K562 (cell line): ENCODE results near the gene IL17D. TPM values are rescaled to one million over a fixed set of nuclear protein-coding genes. Genes with fewer than 3 reads are reported as not detected.

Experiments
- ATAC-seq: fragments of 200-7000 bp; cut with Tn5 transposase; 3 replicates; pipeline ENCODE4 v1.9.1; 2020; ENCODE audit warnings: moderate library complexity
- BruUV-seq: library from RNA; stranded (reverse); fragments of 400-500 nt; replicated peaks from 2 replicates; lab custom pipeline; 2021; lab: Mats Ljungman, UMichigan
- CTCF ChIA-PET: fragments of 300-600 bp; formaldehyde crosslinking; extraction: SDS; loops from one replicate; lab custom pipeline; 2021; ENCODE audit warnings: low intra/inter-chr PET ratio; lab: Yijun Ruan, JAX
- POLR2A ChIA-PET: fragments of 300-600, 350-650 bp; sonication (Branson Sonifier 250); formaldehyde crosslinking; extraction: SDS; loops from one replicate; lab custom pipeline; 2021; ENCODE audit warnings: antibody characterized with exemption, inconsistent platforms; lab: Yijun Ruan, JAX
- DNase-seq, 4 experiments: peaks; one replicate each; pipeline versions ENCODE4 v3.0.0 to v3.0.0-alpha.2; 2011 to 2018; ENCODE audit warnings: low spot score in 3 of 4, mixed read lengths in 3 of 4; ENCODE audit errors: extremely low read depth in 1 of 4
- FAIRE-seq: peaks from 2 replicates; lab custom pipeline; 2011; peaks lifted over from hg19 to GRCh38; lab: Jason Lieb, UNC
- H2AFZ ChIP-seq: 2 replicates; pipeline ENCODE4 v1.6.0; 2011; ENCODE audit warnings: low read depth, low read length, control low read depth, inconsistent platforms
- H3K27ac ChIP-seq: fragments of 200-600 bp; 3 replicates; pipeline ENCODE4 v1.8.0; 2011; ENCODE audit warnings: low read depth, mild to moderate bottlenecking, control low read depth, inconsistent platforms, low read length, moderate library complexity, mixed read lengths; ENCODE audit errors: extremely low read depth
- H3K27me3 ChIP-seq, 2 experiments: fragments of 300-600 bp in 1 of 2; 2 replicates in 1 of 2; 3 replicates in 1 of 2; pipeline versions ENCODE4 v1.6.0 to v1.8.0; 2011; ENCODE audit warnings: inconsistent platforms in 2 of 2, low read length in 2 of 2, mild to moderate bottlenecking in 1 of 2, mixed read lengths in 1 of 2, moderate library complexity in 1 of 2; ENCODE audit not compliant: control insufficient read depth in 2 of 2, insufficient read depth in 2 of 2
- H3K36me3 ChIP-seq: fragments of 300-600 bp; 3 replicates; pipeline ENCODE4 v1.8.0; 2011; ENCODE audit warnings: mild to moderate bottlenecking, low read length, inconsistent platforms; ENCODE audit not compliant: control insufficient read depth, insufficient read depth
- H3K4me1 ChIP-seq, 2 experiments: fragments of 200-600 bp in 1 of 2; replicated peaks in 1 of 2; 2 replicates in 1 of 2; 3 replicates in 1 of 2; pipeline versions ENCODE4 v1.5.1 to v1.8.0; 2011; ENCODE audit warnings: inconsistent platforms in 2 of 2, low read length in 2 of 2, mild to moderate bottlenecking in 1 of 2, mixed read lengths in 1 of 2, moderate library complexity in 1 of 2; ENCODE audit not compliant: control insufficient read depth in 2 of 2, insufficient read depth in 2 of 2
- H3K4me2 ChIP-seq: 2 replicates; pipeline ENCODE4 v1.6.1; 2011; ENCODE audit warnings: low read length, control low read depth, inconsistent platforms, mixed read lengths; ENCODE audit not compliant: insufficient read depth
- H3K4me3 ChIP-seq: fragments of 200-600 bp; sonication (generic), shearing (Covaris generic); 2 replicates; pipeline ENCODE4 v1.5.1; 2016; ENCODE audit warnings: control low read depth, inconsistent platforms
- H3K79me2 ChIP-seq: fragments of 200-600 bp; 3 replicates; pipeline ENCODE4 v1.8.0; 2011; ENCODE audit warnings: low read length, inconsistent platforms; ENCODE audit not compliant: control insufficient read depth, insufficient read depth
- H3K9ac ChIP-seq, 2 experiments: 2 replicates each; pipeline versions ENCODE4 v1.6.0 to v1.6.1; 2011; ENCODE audit warnings: low read depth in 2 of 2, low read length in 2 of 2, control low read depth in 1 of 2, inconsistent platforms in 1 of 2, mild to moderate bottlenecking in 1 of 2, mixed read lengths in 1 of 2; ENCODE audit not compliant: insufficient read depth in 1 of 2
- H3K9me1 ChIP-seq: one replicate; pipeline ENCODE4 v1.6.0; 2011; ENCODE audit warnings: inconsistent platforms, mild to moderate bottlenecking, low read length, moderate library complexity; ENCODE audit not compliant: control insufficient read depth, insufficient read depth
- H3K9me3 ChIP-seq: replicated peaks from 2 replicates; pipeline ENCODE4 v1.5.1; 2011; ENCODE audit warnings: low read depth, low read length, inconsistent platforms; ENCODE audit not compliant: control insufficient read depth, insufficient read depth
- H4K20me1 ChIP-seq: replicated peaks from 2 replicates; pipeline ENCODE4 v1.6.1; 2011; ENCODE audit warnings: low read length, inconsistent platforms, mixed read lengths; ENCODE audit not compliant: control insufficient read depth, insufficient read depth
- ARHGAP35 ChIP-seq: fragments of 450-650 bp; IDR thresholded peaks from 2 replicates; pipeline ENCODE4 v1.6.1; 2018; ENCODE audit not compliant: partially characterized antibody
- ATF4 ChIP-seq: fragments of 450-650 bp; formaldehyde crosslinking; IDR thresholded peaks from 2 replicates; pipeline ENCODE4 v1.4.0; 2022; ENCODE audit warnings: mild to moderate bottlenecking, moderate library complexity
- BMI1 ChIP-seq: fragments of 150-350 bp; IDR thresholded peaks from 2 replicates; pipeline ENCODE4 v1.6.1; 2014; ENCODE audit warnings: low read length
- CHD2 ChIP-seq: IDR thresholded peaks from 2 replicates; pipeline ENCODE4 v1.6.1; 2011; ENCODE audit warnings: low read depth, low read length
- CXXC5 ChIP-seq: fragments of 250-450 bp; sonication (Bioruptor Pico); IDR thresholded peaks from 2 replicates; pipeline ENCODE4 v1.8.0; 2022; ENCODE audit warnings: inconsistent platforms, mild to moderate bottlenecking, moderate library complexity
- FOXJ3 ChIP-seq: sonication (generic); formaldehyde crosslinking; IDR thresholded peaks from 2 replicates; pipeline ENCODE4 v1.4.0; 2020; ENCODE audit warnings: mild to moderate bottlenecking, missing genetic modification reagents
- ILK ChIP-seq: fragments of 450-650 bp; IDR thresholded peaks from 2 replicates; pipeline ENCODE4 v1.6.1; 2016; ENCODE audit warnings: missing genetic modification characterization, low read depth, mild to moderate bottlenecking, missing compliant biosample characterization, moderate library complexity, borderline replicate concordance
- LCOR ChIP-seq: sonication (generic); formaldehyde crosslinking; IDR thresholded peaks from 2 replicates; pipeline ENCODE4 v1.8.0; 2022; ENCODE audit warnings: mild to moderate bottlenecking, missing genetic modification reagents
- MLX ChIP-seq, 2 experiments: fragments of 450-650 bp in 1 of 2; sonication (generic) in 1 of 2; formaldehyde crosslinking; conservative IDR thresholded peaks; 2 replicates each; pipeline versions ENCODE4 v1.4.0 to v1.8.1; 2020 to 2022; ENCODE audit warnings: mild to moderate bottlenecking in 1 of 2, missing genetic modification reagents in 1 of 2
- NCOA2 ChIP-seq, 2 experiments: fragments of 450-650 bp; IDR thresholded peaks; 2 replicates each; pipeline ENCODE4 v1.6.1; 2018; ENCODE audit warnings: mild to moderate bottlenecking in 2 of 2, moderate library complexity in 1 of 2; ENCODE audit not compliant: partially characterized antibody in 2 of 2
- NR2F6 ChIP-seq: fragments of 450-650 bp; formaldehyde crosslinking; IDR thresholded peaks from 2 replicates; pipeline ENCODE4 v1.4.0; 2020; ENCODE audit warnings: mild to moderate bottlenecking
- PATZ1 ChIP-seq: fragments of 250-450 bp; sonication (Bioruptor Pico); IDR thresholded peaks from 2 replicates; pipeline ENCODE4 v1.5.0; 2020; ENCODE audit warnings: mild to moderate bottlenecking, borderline replicate concordance
- PML ChIP-seq: IDR thresholded peaks from 2 replicates; pipeline ENCODE4 v1.6.1; 2012; ENCODE audit warnings: low read length, inconsistent platforms
- POLR2G ChIP-seq: fragments of 200-400 bp; formaldehyde crosslinking; IDR thresholded peaks from 2 replicates; pipeline ENCODE4 v1.6.1; 2017; ENCODE audit warnings: low read depth, mild to moderate bottlenecking, antibody characterized with exemption, low read length, moderate library complexity
- TSC22D4 ChIP-seq: fragments of 450-650 bp; IDR thresholded peaks from 2 replicates; pipeline ENCODE4 v1.6.1; 2016; ENCODE audit warnings: missing genetic modification characterization, missing biosample characterization, control low read depth
- ZBTB43 ChIP-seq: sonication (generic); formaldehyde crosslinking; IDR thresholded peaks from 2 replicates; pipeline ENCODE4 v1.8.0; 2023; ENCODE audit warnings: mild to moderate bottlenecking, missing genetic modification reagents
- ZNF263 ChIP-seq: sonication (generic); formaldehyde crosslinking; IDR thresholded peaks from 2 replicates; pipeline ENCODE4 v1.8.0; 2022; ENCODE audit warnings: mild to moderate bottlenecking, missing genetic modification reagents, borderline replicate concordance
- WGBS: fragments of 100-300 bp; shearing (Covaris generic); methylation state at CpG from one replicate; pipeline ENCODE4 v1.1.6; 2016; ENCODE audit warnings: low coverage, mixed read lengths; ENCODE audit not compliant: insufficient coverage; ENCODE audit errors: missing lambda C conversion rate; 5-methylcytosine and 5-hydroxymethylcytosine counted together
- in situ Hi-C: fragments of 300-500 bp; cut with MboI; formaldehyde crosslinking; loops from 4 replicates; pipeline ENCODE4 v1.15.0; 2018; ENCODE audit warnings: inconsistent platforms, mixed read lengths
- intact Hi-C: fragments of 100-400 bp; cut with micrococcal nuclease; formaldehyde crosslinking; loops from 2 replicates; pipeline ENCODE4 v1.14.2; 2022
- polyA plus RNA-seq, 8 experiments: library from polyadenylated mRNA; depleted of rRNA in 4 of 8; stranded (reverse) in 5 of 8; unstranded in 3 of 8; fragments of >200 nt; fragmentation: Nextera tagmentation in 2 of 8; fragmentation: Illumina TruSeq in 1 of 8; extraction: Ambion mirVana in 2 of 8; extraction: Trizol in 1 of 8; gene quantifications; 2 replicates each; pipeline versions ENCODE4 v1.2.1 to v1.2.3, GENCODE V29; 2011 to 2014; ENCODE audit warnings: inconsistent platforms in 1 of 8, missing spikeins in 1 of 8
- total RNA-seq, 7 experiments: library from RNA; depleted of rRNA in 6 of 7; stranded (reverse); fragments of >200 nt in 6 of 7; fragmentation: Illumina TruSeq in 2 of 7; extraction: Trizol in 2 of 7; gene quantifications; 2 replicates each; pipeline versions ENCODE4 v1.2.1 to v1.2.3, GENCODE V29; 2011 to 2021; ENCODE audit warnings: low replicate concordance in 1 of 7
- TF ChIP-seq, protein P1 (sequence below): fragments of 250-450 bp; sonication (Bioruptor Pico); IDR thresholded peaks from 2 replicates; pipeline ENCODE4 v1.4.0; 2020

Gene IL17D
- total and polyA plus RNA-seq, 9 of the 15 experiments (the other 6 are each of a cell fraction or from before 2014, with no cell fraction given): 0.04 to 0.55 (median 0.13) TPM; not detected in 4

DNA sequence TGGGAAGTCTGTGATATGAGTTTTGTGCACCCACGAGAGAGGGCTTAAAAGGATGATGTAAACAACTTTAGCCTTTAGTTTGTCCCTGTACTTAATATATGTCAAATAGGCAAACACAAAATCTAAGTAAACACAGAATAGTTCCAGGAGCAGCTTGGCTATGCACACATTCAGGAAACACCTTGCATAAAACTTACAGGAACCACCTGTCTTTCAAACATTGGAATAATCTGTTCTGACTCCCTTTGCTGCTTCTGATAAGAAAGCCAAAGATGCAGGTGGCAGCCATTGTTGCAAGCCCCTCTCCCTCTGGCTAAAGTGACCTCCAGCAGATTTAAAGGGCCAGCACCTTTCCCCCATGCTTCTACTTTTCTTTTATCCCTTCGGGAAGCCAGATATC, 65.6 kb downstream of the IL17D start:
- ATAC-seq: no peak
- Histone ChIP-seq H3K36me3 (peaks cover 21% of the 10 kb centered on the region; the same call in 2 of the 3 replicates), H3K4me2 (no peak overlapping the region), H3K9me3 (0 out of 2 replicates have a peak, but pooled peaks cover 3% of the 10 kb centered on the region), H3K27me3 (no peaks in the 10 kb centered on the region), H3K4me3 (no peak overlapping the region), H3K9me1 (no peaks in the 10 kb centered on the region), H4K20me1 (no peaks in the 10 kb centered on the region), H2AFZ (no peak overlapping the region), H3K79me2 (peaks cover 25% of the 10 kb centered on the region), H3K9ac (no peak overlapping the region), H3K27ac (no peak overlapping the region), H3K4me1 (peaks cover 5 to 11% of the 10 kb centered on the region in 2 experiments; a peak in 3 of 5 replicates)
- ChIA-PET CTCF (no interaction called here), POLR2A (no interaction called here)
- 86% methylated on average over 2 of the region's 2 CpGs for WGBS
- intact Hi-C loops: no loop called here
- no peak for FAIRE-seq
- no peak for DNase-seq
- no TSS peak for BruUV-seq
- in situ Hi-C loops: no loop called here
- TF ChIP-seq CHD2: no peak
- TF ChIP-seq TSC22D4 (tag): no peak
- no peak for TF ChIP-seq ZNF263 (CRISPR knock-in tag)
- TF ChIP-seq FOXJ3: no peak
- TF ChIP-seq CXXC5 (CRISPR knock-in tag): no peak
- no peak for TF ChIP-seq POLR2G
- TF ChIP-seq PML: no peak
- no peak for TF ChIP-seq ARHGAP35
- TF ChIP-seq PATZ1 (CRISPR knock-in tag): no peak
- no peak for TF ChIP-seq NR2F6 (CRISPR knock-in tag)
- TF ChIP-seq ATF4 (CRISPR knock-in tag): no peak
- no peak for TF ChIP-seq MLX (CRISPR knock-in tag; conservative IDR thresholded peaks at IDR 0.05)
- TF ChIP-seq, protein P1, sequence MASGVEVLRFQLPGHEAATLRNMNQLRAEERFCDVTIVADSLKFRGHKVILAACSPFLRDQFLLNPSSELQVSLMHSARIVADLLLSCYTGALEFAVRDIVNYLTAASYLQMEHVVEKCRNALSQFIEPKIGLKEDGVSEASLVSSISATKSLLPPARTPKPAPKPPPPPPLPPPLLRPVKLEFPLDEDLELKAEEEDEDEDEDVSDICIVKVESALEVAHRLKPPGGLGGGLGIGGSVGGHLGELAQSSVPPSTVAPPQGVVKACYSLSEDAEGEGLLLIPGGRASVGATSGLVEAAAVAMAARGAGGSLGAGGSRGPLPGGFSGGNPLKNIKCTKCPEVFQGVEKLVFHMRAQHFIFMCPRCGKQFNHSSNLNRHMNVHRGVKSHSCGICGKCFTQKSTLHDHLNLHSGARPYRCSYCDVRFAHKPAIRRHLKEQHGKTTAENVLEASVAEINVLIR (CRISPR knock-in tag): no peak
- no peak for TF ChIP-seq LCOR (CRISPR knock-in tag)
- no peak for TF ChIP-seq NCOA2 (IDR thresholded peaks at IDR 0.05; ENCODE audit: partially characterized antibody in 2 of 2)
- no peak for TF ChIP-seq ZBTB43 (CRISPR knock-in tag)
- no peak for TF ChIP-seq BMI1
- TF ChIP-seq ILK (tag): no peak
